NAMALWA (cell line): ENCODE measurements around the gene CITED2.
"Not testable (repeated sequence)": the region's sequence is repeated elsewhere in the genome, so short reads cannot be mapped to it uniquely, and the experiment has no call there.

Experiments
- DNase-seq: peaks from one replicate; pipeline ENCODE4 v3.0.0-alpha.2; 2015; ENCODE audit warnings: low spot score

Gene CITED2, protein sequence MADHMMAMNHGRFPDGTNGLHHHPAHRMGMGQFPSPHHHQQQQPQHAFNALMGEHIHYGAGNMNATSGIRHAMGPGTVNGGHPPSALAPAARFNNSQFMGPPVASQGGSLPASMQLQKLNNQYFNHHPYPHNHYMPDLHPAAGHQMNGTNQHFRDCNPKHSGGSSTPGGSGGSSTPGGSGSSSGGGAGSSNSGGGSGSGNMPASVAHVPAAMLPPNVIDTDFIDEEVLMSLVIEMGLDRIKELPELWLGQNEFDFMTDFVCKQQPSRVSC

GRCh38 chr6:139374357-139375225, at the start of gene CITED2:
TSS of gene CITED2 (minus strand) at chr6:139374648. CDS start at chr6:139373944, 704 bp downstream.
- DNase-seq, result peak; percentile 97

- no peak for DNase-seq
Observed at GRCh38 chr6:139423037-139423703, 48.7 kb upstream of the CITED2 start.

DNA sequence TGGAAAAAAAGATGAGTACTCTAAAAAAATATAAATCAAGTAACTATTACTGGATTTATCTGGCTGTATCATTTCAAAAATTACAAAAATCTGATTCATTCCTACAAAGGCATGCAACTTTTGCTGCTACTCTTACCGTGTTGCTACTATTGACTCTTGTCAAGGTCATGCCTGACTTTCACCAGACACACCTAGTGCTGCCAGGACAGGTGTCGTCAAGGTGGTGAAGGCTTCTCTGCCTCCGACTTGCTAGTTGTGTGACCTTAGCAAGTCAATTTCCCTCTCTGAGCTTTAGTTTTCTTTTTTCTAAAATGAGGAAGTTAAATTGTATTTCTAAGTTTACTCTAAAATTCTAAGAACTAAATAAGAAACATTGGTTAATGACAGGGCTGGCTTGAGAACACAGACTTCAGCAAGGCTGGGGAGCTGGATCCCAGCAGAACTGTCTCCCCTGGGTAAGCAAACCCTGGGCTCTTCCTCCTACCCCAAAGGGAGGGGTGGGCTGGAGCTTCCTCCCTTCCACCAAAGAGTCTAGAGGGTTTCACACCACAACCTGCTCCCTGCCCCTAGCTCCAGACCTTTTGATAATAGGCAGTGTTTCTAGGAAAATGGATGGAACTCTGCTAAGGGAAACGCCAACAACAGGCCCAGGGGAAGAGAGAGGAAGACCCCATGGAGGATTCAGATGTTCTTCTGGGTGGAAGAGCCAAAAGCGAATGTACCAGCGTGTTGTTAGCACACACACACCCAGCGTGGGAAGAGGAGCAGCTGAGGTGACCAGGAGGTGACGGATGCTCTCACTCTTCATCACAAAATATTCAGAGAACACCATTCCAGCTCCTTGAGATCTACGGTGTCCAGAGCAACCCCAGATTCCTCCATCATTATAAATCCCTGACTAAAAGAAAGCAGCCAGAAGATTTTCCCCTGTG, 47.9 kb upstream of the CITED2 start:
- no peak for DNase-seq

- DNase-seq, result no peak
Observed at GRCh38 chr6:139418481-139419132, 44.2 kb upstream of the CITED2 start.

DNA sequence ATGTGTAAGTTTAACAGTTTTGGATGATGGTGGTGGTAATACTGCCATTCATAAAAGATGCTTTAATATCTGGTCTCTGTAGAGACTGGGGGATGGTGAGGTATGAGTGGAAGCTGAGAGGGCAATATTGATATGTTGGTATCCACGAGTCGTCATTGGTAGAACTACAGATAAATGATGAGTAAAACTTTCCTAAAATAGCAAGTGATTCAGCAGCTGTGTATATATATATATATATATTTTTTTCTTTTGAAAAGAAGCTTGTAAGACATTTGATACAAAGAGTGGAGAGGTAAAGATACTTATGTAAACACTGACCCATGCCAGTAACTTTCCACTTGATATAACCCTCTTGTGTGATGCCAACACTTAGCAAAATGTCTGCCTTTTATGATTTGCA, 41.7 kb upstream of the CITED2 start:
- no peak for DNase-seq

DNA sequence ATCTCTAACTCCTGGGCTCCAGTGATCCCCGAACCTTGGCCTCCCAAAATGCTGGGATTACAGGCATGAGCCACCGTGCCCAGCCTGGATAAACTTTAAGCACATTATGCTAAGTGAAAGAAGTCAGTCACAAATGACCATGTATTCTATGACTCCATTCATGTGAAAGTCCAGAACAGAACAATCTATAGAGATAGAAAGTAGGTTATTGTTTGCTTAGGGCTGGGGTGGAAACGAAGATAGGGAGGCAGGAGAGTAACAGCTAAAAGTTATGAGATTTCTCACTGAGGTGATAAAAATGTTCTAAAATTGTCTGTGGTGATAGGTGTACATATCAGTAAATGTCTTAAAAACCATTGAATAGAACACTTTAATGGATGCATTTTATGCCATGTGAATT, 40.9 kb upstream of the CITED2 start:
- DNase-seq, result no peak

DNA sequence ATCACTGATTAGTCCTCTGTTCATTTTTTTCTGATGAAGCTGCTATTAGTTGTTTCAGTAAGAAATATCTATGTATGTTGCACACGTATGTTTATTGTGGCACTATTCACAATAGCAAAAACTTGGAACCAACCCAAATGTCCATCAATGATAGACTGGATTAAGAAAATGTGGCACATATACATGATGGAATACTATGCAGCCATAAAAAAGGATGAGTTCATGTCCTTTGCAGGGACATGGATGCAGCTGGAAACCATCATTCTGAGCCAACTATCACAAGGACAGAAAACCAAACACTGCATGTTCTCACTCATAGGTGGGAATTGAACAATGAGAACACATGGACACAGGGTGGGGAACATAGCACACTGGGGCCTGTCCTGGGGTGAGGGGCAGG, 37.7 kb upstream of the CITED2 start:
- DNase-seq, result not testable (repeated sequence)

- no peak for DNase-seq
Observed at GRCh38 chr6:139409026-139409425, 34.6 kb upstream of the CITED2 start.

- DNase-seq, result no peak
Observed at GRCh38 chr6:139407718-139408222, 33.3 kb upstream of the CITED2 start.

DNA sequence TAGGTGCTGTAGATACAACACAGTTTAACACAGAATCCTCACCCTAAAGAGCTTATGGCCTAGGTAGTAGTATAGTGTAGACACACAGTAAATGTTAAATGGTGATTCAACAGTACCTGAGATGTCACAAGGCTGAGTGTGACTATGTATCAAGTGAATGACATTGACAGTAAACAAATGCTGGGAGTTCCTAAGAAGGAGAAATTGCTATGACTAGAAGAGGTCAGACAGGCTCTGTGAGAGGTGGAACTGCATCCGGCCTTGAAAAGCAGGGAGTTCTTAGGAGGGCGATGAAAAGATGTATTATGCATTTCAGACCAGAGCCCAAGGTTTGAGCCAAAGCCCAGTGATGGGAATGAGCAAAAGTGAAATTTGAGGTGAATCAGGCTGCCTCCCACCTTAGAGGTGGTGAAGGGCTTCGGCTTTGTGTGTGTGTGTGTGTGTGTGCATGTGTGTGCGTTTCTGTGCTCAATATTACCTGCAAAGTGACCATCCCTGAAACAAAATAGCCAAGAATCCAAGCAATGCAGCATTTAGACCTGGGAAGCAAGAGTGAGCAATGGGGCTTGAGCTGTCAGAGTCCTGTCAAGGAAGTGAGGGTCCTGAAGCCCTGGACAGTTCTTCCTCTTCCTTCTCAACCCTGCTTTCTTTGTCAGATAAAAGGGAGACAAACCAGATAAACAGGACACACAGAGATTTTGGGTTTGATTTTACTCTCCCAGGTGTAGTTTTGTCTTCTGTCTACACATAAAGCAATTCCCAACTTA, 32.3 kb upstream of the CITED2 start:
- DNase-seq, result no peak

DNA sequence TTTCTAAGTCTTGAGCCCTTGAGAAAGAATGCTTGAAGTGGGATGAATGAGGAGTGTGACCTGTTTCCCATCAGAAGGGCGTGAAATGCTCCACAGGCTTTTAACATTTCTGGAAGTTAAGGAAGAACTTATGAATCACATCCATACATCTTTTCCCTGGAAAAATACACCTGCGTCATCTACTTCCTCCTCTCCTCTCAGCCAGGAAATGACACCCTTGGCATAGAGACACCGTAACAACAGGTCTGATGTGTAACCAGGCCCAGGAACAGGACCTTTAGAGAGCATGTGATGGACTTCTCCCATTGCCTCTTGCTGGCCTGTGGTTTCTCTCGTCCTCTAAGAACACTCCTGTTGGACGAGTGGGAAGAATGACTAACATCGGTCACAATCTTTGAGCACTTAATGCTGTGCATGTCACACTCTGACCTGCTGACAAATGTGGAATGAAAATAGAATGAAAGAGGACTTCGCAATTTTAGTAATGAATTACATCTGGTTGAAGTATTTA, 28.5 kb upstream of the CITED2 start:
- no peak for DNase-seq

GRCh38 chr6:139398658-139399057, 24.2 kb upstream of the CITED2 start:
- no peak for DNase-seq

DNA sequence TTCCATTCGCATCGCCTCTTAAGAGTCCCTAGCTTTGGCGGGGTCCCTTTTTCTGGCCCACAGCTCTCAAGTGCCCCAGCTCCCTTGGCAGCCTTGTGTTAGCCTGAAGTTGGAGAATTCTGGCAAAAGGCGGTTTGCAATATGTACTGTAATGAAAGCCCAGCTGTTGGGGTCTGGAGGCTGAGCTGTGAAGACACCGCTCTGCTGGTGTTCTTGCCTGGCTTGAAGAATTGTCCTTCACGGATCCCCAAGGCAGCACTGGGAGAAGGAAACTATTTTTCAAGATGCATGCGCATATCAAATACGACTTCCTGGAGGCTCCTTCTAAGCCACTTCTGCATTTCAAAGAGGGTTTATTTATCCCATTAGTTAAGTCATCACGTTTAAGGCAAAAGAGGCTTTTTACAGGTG, 21.4 kb upstream of the CITED2 start:
- DNase-seq, result no peak

DNA sequence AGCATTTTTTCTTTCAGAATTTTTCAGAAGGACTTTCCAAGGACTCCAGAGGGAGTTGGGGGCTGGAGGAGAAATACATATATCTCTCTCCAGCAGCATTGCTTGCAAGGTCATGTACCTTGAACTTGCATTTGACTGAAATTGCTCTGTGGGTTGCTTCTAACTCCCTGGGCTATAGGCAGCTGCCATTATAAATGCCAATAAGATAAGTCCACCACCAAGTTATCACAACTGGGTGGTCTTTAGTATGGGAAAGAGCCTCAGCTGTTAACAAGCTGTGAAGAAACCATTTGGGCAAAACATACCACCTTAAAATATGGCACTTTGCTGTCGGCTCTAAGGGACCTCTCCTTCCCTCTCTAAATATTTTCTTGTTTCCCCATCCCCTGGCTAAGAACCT, 20.9 kb upstream of the CITED2 start:
- no peak for DNase-seq

DNA sequence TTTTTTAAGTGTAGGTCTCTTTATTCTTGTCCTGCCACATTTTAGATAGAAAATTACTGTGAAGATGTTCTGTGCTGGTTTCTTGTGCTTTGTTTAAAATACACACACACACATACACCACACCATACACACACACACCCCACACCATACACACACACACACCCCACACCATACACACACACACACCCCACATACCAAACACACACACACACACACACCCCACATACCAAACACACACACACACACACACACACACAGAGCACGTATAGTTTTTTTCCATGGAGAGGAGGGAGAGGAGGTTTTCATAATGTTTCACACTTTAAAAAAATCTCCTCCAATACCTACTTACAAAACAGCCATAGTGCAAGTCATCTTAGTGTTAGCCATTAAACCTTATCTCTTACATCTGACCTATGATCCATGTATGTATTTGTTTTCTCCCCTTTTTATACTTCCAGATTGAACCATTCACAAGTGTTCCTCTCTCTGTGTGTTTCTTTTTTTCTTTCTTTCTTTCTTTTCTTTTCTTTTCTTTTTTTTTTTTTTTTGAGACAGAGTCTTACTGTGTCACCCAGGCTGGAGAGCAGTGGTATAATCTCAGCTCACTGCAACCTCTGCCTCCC, 19.7 kb upstream of the CITED2 start:
- DNase-seq, result no peak

DNA sequence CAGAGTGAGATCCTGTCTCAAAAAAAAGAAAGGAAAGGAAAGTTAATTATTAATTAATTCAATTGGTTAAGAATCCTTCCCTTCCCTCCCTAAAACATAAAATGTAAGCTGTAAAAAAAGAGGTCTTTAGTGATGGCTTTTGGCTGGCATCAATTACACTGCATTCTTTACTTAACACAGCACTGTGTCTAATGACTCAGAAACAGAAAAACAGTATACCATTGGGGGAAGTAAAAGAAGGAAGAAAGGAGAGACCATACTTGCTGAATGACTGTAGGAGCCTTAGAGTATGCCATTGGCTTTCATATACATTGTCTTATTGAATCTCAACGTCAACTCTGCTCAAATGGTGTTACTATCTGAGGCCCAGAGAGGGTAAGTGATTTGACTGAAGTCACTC, 18.3 kb upstream of the CITED2 start:
- no peak for DNase-seq

DNA sequence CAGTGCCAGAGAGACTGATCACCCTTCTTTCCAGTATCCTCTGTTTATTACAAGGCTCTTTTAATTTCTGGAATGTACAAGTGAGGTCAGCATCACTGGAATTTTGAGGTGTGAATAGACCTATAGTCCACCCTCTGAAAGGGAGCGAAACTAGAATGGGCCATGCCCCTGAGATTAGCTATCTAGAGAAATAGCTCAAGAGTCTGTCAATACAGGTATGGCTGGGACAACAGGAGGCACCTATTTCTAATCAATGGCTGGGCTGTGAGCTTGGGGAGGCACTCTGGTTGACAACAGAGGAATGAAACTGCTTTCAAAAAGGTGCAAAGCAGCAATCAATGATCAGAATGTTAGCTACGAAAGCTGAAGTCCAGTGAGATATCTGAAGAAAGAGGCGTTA, 17.3 kb upstream of the CITED2 start:
- DNase-seq, result no peak

GRCh38 chr6:139390447-139390846, 16.0 kb upstream of the CITED2 start:
- no peak for DNase-seq

DNA sequence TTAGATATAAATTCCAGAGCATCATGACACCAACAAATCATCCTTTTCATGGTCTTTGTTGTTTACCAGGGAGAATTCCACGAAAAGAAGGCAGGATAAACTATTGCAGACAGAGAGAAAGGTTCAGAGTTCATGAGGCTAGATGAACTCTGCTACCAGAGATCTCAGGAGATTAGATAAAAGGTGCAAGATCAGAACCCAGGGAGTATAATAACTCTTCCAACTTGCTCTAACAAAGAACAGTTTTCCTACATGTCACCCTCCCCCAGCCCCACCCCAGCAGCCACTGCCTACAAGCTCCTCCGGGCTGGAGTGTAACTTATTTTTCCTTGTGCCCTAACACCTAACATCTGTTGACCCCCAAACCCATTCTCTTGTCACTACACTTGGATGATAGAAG, 13.9 kb upstream of the CITED2 start:
- no peak for DNase-seq

GRCh38 chr6:139386404-139386803, 12.0 kb upstream of the CITED2 start:
- DNase-seq, result no peak
